Osteocyte (in vitro differentiated cells): ENCODE measurements around the gene PAIP1. TPM values are rescaled to one million over a fixed set of nuclear protein-coding genes. Genes with fewer than 3 reads are reported as not detected.
"Not testable (repeated sequence)": the region's sequence is repeated elsewhere in the genome, so short reads cannot be mapped to it uniquely, and the experiment has no call there.

ENCODE experiments used
- DNase-seq: peaks from one replicate; pipeline ENCODE4 v3.0.0; 2021; ENCODE audit warnings: mixed read lengths; ENCODE audit not compliant: unreplicated experiment; ENCODE audit errors: extremely low spot score
- H3K27ac Mint-ChIP-seq: one replicate; pipeline ENCODE4 v1.8.0; 2021; ENCODE audit warnings: mild to moderate bottlenecking, mixed read lengths; ENCODE audit not compliant: unreplicated experiment
- H3K27me3 Mint-ChIP-seq: one replicate; pipeline ENCODE4 v1.8.0; 2021; ENCODE audit warnings: mixed read lengths; ENCODE audit not compliant: unreplicated experiment
- H3K36me3 Mint-ChIP-seq: one replicate; pipeline ENCODE4 v1.8.0; 2021; ENCODE audit warnings: mixed read lengths; ENCODE audit not compliant: unreplicated experiment
- H3K4me1 Mint-ChIP-seq: one replicate; pipeline ENCODE4 v1.8.0; 2021; ENCODE audit warnings: mixed read lengths; ENCODE audit not compliant: unreplicated experiment
- H3K4me3 Mint-ChIP-seq: one replicate; pipeline ENCODE4 v1.8.0; 2021; ENCODE audit warnings: mild to moderate bottlenecking, moderate library complexity, mixed read lengths; ENCODE audit not compliant: unreplicated experiment
- H3K9me3 Mint-ChIP-seq: one replicate; pipeline ENCODE4 v1.8.0; 2021; ENCODE audit warnings: mixed read lengths; ENCODE audit not compliant: unreplicated experiment
- total RNA-seq: library from RNA; stranded (reverse); gene quantifications from 2 replicates; pipeline ENCODE4 v1.2.1, GENCODE V29; 2021
- TF ChIP-seq, protein P1 (sequence below): fragments of 200-600 bp; sonication (generic); IDR thresholded peaks from 2 replicates; pipeline ENCODE4 v1.5.0; 2021; ENCODE audit warnings: antibody characterized with exemption, mild to moderate bottlenecking, moderate library complexity

PAIP1 gene
- total RNA-seq, 1 donor from 2014 or later, result 105 TPM

DNA sequence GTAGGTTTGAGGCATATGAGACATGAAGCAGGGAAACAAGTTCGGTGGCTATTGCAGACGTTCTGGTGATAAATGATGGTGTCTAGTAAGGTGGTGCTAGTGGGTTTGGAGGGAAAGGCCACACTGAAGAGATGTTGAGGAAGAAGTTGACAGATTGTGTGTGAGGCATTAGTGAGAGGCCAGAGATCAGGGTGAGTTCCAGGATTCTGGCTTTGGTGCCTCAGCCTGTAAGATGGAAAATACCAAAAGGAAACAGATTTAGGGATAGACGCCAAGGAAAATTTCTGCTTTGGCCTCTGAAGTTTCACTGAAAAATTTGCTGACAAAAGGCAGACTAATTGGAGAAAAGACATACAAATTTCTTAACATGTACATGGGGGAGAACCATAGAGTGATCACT, 6.4 kb upstream of the PAIP1 start:
- TF ChIP-seq, protein P1, sequence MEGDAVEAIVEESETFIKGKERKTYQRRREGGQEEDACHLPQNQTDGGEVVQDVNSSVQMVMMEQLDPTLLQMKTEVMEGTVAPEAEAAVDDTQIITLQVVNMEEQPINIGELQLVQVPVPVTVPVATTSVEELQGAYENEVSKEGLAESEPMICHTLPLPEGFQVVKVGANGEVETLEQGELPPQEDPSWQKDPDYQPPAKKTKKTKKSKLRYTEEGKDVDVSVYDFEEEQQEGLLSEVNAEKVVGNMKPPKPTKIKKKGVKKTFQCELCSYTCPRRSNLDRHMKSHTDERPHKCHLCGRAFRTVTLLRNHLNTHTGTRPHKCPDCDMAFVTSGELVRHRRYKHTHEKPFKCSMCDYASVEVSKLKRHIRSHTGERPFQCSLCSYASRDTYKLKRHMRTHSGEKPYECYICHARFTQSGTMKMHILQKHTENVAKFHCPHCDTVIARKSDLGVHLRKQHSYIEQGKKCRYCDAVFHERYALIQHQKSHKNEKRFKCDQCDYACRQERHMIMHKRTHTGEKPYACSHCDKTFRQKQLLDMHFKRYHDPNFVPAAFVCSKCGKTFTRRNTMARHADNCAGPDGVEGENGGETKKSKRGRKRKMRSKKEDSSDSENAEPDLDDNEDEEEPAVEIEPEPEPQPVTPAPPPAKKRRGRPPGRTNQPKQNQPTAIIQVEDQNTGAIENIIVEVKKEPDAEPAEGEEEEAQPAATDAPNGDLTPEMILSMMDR, result no peak
- peaks cover 22% of the 10 kb centered on the region for H3K4me1 Mint-ChIP-seq
- no peaks in the 10 kb centered on the region for H3K36me3 Mint-ChIP-seq
- H3K9me3 Mint-ChIP-seq, result no peaks in the 10 kb centered on the region
- no peak for DNase-seq
- no peak overlapping the region for H3K27ac Mint-ChIP-seq
- no peak overlapping the region for H3K4me3 Mint-ChIP-seq
- no peaks in the 10 kb centered on the region for H3K27me3 Mint-ChIP-seq

DNA sequence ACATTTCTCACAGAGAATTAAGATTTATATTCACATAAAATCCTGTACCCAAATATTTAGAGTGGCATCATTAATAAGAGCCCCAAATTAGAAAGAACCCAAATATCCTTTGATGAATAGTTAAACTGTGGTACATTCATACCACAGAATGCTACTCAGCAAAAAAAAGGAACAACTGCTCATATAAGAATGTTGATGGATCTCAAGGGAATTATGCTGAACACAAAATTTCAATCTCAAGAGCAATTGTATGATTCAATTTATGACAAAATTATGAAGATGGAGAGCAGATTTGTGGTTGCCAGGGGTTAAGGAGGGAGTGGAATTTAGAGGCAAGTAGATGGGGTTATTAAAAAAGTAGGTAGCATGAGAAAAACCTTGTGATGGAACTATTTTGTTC, 4.5 kb upstream of the PAIP1 start:
- H3K4me1 Mint-ChIP-seq, result peaks cover 24% of the 10 kb centered on the region
- H3K27me3 Mint-ChIP-seq, result no peaks in the 10 kb centered on the region

DNA sequence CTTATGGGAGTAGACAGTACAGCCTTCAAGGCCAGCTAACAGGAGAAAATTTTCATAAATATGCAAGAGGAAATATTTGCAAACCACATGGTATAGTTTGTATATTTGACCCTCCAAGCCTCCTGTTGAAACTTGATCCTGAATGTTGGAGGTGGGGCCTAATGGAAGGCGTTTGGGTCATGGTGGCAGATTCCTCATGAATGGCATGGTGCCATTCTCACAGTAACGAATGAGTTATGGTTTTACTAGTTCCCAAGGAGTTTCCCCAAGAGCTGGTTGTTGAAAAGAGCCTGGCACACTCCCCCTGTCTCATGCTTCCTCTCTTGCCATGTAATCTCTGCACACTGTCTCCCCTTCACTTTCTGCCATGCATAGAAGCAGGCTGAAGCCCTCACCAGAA, 3.3 kb upstream of the PAIP1 start:
- no peak for DNase-seq
- Mint-ChIP-seq H3K27me3 (no peaks in the 10 kb centered on the region), H3K36me3 (no peaks in the 10 kb centered on the region), H3K4me1 (peaks cover 24% of the 10 kb centered on the region), H3K27ac (no peak overlapping the region), H3K9me3 (no peaks in the 10 kb centered on the region), H3K4me3 (no peak overlapping the region)
- TF ChIP-seq, protein P1, result no peak

More for the DNA sequence above, 4.5 kb upstream of the PAIP1 start:
- H3K27ac Mint-ChIP-seq, result no peak overlapping the region
- DNase-seq, result no peak
- H3K9me3 Mint-ChIP-seq, result no peaks in the 10 kb centered on the region
- H3K4me3 Mint-ChIP-seq, result no peak overlapping the region
- no peaks in the 10 kb centered on the region for H3K36me3 Mint-ChIP-seq
- TF ChIP-seq, protein P1, result no peak

DNA sequence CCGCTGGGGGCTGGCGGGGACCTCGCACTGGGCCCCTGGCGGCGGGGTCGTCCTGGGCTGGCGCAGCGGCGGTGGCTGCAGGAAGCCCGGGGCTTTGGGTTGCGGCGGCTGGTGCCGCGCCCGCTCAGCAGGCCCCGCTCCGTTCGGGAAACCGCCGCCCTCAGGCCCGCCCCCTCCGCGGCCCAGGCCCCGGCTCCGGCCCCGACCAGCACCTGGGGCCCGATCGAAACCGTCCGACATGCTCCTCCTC, 345 bp downstream of the PAIP1 start:
- Mint-ChIP-seq H3K4me3 (peak overlapping the region; percentile 76), H3K4me1 (peaks cover 18% of the 10 kb centered on the region)
- H3K27me3 Mint-ChIP-seq, H3K27ac Mint-ChIP-seq, DNase-seq, H3K36me3 Mint-ChIP-seq, H3K9me3 Mint-ChIP-seq: not testable (repeated sequence)

DNA sequence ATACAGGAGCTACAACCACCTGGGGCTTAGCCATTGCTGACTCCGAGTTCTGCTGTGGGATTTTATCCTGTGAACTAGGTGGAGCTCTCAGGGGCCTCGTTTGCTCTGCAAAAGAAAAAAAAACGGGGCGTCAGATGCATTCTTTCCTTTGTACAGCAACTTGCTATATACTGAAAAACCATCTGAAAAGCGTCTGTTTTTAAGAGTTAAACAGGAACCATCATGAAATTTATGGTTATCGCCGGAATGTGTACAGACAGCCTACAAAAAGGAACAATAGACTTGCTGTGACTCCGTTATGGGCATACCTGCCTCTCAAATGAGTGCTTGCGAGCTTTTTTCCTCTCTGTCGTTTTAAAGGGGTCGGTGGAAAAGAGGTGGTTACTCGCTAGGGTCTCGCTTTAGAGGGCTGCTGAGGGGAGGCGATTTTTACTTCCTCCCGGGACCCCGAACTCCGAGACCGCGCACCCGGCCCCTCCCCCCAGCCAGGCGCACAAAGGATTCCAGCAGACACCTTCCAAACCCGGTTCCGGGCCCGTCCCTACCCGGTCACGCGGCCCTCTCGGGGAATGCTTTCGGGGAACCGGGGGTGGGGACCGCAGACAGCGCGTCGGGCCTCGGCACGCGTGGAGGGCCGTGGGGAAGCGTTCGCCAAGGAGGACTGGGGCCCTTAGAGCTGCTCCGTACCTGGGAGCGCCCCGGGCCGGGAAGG, 826 bp downstream of the PAIP1 start:
- peak; percentile 86 for DNase-seq
- Mint-ChIP-seq H3K4me3 (no peak overlapping the region), H3K36me3 (peaks cover under 1% of the 10 kb centered on the region), H3K27me3 (no peaks in the 10 kb centered on the region), H3K4me1 (peaks cover 14% of the 10 kb centered on the region), H3K9me3 (no peaks in the 10 kb centered on the region), H3K27ac (peak overlapping the region; percentile 95)
- TF ChIP-seq, protein P1, result no peak

DNA sequence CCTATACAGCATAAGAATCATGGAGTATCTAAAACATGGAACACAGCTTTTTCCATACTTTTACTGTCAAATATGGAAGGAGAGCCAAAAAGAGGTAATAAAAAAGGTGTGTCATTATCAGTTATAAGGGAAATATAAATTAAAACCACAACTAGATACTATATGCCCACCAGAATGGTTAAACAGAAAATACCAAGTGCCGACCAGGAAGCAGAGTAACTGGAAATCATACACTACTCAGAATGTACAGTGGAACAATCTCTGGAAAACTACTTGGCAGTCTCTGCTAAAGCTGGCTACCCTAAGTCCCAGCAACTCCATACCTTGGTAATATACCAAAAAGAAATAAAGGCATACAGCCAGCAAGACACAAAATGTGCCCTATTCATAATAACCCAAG, 2.4 kb downstream of the PAIP1 start:
- H3K36me3 Mint-ChIP-seq, result peaks cover 4% of the 10 kb centered on the region
- H3K27ac Mint-ChIP-seq, result no peak overlapping the region
- H3K9me3 Mint-ChIP-seq, result no peaks in the 10 kb centered on the region
- H3K27me3 Mint-ChIP-seq, result no peaks in the 10 kb centered on the region
- no peak for DNase-seq
- H3K4me3 Mint-ChIP-seq, result no peak overlapping the region
- TF ChIP-seq, protein P1, result no peak
- H3K4me1 Mint-ChIP-seq, result peaks cover 5% of the 10 kb centered on the region
